ENCODE measurements around the gene NCLN.

- TF ChIP-seq CTCF (IDR thresholded peaks at IDR 0.05) = no peak
- no peak for TF ChIP-seq POLR2A (IDR thresholded peaks at IDR 0.05)
These were observed 494 bp downstream of the NCLN start for GRCh38 chr19:3186160-3186688.
